Frontal cortex (tissue), 4 donors: Measurements from ENCODE around the gene COX5B. TPM values are rescaled to one million over a fixed set of nuclear protein-coding genes. Genes with fewer than 3 reads are reported as not detected.
A peak's percentile ranks its signal among the peaks of the same experiment; 100 is the strongest.

Experiments used
- DNase-seq, 2 donors: peaks; one replicate each; pipeline ENCODE4 v3.0.0; 2012; ENCODE audit warnings: low spot score in 2 of 2
- FAIRE-seq: peaks from 2 replicates; lab custom pipeline; 2012; peaks lifted over from hg19 to GRCh38; lab: Jason Lieb, UNC
- total RNA-seq: library from RNA; depleted of rRNA; stranded (reverse); fragments of >200 nt; gene quantifications from one replicate; pipeline ENCODE4 v1.2.3, GENCODE V29; 2014
- donor health status: control.
- donor health status: control.
- donor health status: control.

Gene COX5B
- total RNA-seq, 1 donor from 2014 or later = 351 TPM

DNA sequence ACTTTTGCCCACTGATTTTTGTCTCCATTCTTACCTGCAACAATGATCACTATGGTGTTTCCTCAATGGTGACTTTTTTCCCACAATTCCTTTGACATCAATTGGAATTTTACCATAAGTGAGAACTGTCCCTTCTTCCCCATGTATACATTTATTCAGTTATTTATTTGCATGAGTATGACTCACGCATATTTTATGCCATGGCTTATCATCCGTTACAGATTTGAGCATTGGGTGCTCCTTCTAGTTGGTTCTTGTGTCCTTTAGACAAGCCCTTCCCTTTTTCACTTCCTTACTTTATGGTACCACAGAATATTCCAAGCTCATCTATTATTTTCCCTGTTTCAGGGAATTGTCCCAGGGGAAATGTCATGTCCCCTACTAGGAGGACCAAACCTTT lies 7.6 kb downstream of the COX5B start:
- FAIRE-seq (no peak), DNase-seq (no peak)

DNA sequence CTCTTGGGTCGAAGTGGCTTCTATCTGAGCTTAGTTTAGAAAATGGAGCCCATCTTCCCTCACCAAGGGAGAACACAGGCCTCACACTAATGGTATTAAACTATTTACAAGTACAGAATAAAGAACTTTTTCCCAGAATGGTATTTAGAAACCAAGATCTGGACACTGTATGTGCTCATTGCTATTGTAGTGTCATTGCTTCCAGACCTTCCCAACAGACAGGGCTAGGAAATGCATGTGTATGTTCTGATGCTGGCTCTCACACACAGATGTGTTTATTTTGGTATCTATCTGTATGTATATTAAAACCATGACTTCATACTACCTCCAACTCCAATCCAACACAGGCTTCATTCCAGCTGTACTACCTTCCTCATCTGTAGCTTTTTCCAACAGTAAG lies 8.0 kb downstream of the COX5B start:
- DNase-seq = no peak
- FAIRE-seq = no peak

- DNase-seq = no peak
Measured at GRCh38 chr2:97654309-97654708, 8.4 kb downstream of the COX5B start.

GRCh38 chr2:97654791-97655190 lies 8.9 kb downstream of the COX5B start:
- FAIRE-seq = no peak

More at GRCh38 chr2:97654309-97654708, 8.4 kb downstream of the COX5B start:
- no peak for FAIRE-seq

DNA sequence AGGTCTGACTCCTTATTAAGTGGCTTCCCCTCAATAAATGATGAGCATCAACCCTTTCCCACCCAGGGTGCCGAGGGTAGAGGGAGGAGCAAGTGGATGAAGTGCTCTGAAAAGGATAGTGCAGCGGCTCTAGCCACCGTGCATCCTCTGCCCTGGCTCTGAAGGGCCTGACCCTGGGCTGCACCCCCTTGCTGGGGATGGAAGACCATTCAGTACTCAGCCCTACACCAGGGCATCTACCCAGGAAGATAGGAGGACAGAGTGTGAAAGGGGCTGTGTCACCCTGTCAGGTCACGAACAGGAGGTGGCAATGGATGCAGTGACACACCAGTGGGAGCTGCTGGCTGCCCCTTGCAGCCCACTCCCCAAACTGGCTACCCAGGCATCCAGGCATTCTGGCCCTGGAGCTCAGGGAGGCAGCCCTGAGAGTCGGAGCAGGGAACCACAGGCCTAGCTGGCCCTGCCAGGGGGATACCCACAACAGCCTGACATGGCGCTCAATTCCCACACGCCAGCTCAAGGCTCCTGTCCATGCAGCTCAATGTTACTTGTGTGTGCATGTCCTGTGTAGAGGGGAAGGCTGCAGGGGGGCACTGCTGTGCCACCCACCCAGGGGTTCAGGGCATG lies 10.4 kb downstream of the COX5B start:
- FAIRE-seq (no peak), DNase-seq (no peak)

More at GRCh38 chr2:97654791-97655190, 8.9 kb downstream of the COX5B start:
- DNase-seq = no peak

- no peak for FAIRE-seq
Measured at GRCh38 chr2:97656905-97657587, 11.2 kb downstream of the COX5B start.

DNA sequence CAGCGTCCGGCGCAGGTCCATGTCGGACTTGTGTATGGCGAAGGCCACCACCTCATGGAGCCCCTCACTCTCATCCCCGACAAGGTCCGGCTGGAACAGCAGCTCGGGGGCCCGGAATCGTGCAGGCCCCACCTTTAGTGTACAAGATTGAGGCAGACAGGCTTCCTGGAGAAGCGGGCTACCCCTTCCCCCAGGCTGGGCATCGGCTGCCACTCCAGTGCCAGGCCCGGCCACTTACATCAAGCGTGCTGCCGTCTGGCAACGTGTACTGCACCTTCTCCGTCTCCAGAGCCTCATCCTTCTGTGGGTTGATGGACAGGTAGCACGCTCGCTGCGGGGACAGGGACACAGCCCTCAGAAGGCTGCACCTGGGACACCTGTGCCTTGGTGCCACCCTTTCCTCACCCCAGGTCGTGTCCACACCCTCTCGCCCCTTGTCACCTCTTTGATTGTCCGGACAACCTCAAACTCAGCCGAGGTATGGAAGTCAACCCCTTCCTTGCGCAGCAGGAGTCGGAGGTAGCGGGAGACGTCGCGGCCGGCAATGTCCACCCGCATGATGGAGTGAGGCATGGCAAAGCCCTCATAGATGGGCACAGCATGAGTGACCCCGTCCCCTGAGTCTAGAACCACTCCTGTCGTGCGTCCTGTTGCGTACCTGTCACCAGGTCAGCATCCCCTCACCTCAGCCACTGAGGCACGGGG lies 12.3 kb downstream of the COX5B start:
- DNase-seq (no peak), FAIRE-seq (no peak)

More at GRCh38 chr2:97656905-97657587, 11.2 kb downstream of the COX5B start:
- no peak for DNase-seq

DNA sequence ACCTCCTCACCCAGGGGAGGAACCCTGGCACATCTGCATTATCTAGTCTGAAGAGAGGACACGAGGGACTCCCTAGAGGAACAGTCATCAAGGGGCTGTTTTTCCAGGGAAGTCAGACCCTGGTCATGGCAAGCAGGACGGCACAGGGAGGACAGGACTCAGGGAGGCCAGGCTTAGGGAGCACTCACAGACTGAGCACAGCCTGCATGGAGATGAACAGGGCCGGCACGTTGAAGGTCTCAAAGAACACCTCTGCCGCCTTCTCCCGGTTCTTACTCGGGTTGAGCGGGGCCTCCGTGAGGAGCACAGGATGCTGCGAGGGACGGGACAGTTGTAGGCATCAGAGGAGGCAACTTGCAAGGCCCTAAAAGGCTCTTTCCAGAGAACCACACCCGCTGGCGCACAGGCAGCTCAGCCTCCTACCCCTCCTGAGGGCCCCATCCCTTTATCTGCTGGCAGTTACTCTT lies 12.9 kb downstream of the COX5B start:
- no peak for FAIRE-seq
- no peak for DNase-seq

DNA sequence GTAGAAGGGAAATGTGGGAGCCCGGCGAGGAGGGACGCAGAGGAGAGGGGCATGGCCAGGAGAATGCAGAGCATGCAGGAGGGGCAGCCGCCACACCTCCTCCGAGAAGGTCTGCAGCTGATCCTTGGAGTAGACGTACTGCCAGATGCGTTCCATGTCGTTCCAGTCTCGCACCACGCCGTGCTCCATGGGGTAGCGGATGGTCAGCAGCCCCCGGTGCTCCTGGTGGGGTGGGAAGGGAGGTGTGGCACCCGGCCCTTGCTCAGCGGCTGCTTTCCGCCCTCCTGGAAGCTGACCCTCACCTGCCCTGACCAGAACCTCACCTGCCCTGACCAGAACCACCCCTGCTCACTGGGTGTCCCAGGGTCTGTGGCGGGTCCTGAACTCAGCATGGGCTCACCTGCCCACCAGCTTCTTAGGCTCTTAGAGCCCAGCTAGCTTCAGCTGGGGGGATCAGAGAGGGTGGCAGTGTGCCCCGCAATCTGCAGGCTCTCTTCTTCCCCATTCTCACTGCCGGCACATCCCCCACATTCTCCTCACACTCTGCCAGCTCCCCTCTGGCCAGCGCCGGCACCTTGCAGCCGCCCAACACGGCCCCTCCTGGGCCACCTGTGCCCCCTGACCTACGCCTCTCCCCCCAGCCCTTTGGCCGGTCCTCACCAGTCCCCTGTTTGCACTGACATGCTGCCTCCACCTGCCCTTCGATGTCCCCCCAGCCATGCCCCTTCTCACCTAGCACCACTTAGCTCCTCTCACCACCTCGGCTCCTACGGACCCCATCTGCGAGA lies 13.6 kb downstream of the COX5B start:
- DNase-seq = no peak
- no peak for FAIRE-seq

- FAIRE-seq (no peak), DNase-seq (no peak)
Measured at GRCh38 chr2:97660044-97660774, 14.3 kb downstream of the COX5B start.

DNA sequence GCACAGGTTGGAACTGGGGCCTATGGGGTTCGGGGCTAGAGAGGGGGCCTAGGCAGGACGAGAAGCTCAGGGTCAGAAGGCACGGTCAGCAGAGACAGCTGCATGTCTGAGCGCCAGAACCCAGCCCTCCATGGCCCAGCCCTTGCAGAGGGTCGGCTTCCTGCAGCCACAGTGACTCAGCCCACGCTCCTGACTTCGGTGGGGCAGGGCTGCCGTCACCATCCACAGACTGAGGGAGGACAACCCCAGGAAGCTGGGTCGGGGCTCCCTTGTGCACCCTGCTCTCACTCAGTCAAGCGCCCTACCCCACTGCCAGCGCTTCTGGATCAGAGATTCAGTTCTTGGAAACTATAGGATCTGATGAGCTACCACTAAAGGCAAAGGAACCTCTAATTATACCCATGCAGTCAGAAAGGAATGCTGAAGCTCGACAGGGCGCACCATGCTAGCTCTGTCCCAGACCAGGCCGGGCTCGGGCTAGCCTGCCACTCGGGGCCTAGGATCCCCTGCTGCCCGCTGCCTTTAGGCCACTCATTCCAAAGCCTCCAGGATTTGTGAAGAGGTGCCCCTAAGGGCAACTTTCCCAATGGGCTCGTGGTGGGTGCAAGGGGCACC lies 15.0 kb downstream of the COX5B start:
- FAIRE-seq = no peak

DNA sequence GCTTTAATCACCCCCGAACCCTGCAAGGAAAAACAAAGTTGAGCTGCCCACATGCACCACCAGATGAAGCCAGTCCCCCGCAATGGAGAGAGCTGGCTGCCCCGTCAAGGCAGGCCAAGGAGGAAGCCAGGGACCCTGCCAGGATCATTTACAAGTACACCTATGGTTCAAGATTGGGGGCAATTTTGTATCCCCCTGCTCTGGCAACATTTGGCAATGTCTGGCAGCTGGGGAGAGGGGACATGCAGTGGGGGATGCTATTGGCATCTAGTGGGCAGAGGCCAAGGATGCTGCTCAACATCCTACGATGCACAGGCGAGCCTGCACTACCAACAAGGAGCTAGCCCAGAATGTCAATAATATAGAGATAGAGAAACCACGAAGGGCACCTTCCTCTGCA lies 16.1 kb downstream of the COX5B start:
- no peak for DNase-seq
- no peak for FAIRE-seq

More for the DNA sequence above, 15.0 kb downstream of the COX5B start:
- DNase-seq = no peak

DNA sequence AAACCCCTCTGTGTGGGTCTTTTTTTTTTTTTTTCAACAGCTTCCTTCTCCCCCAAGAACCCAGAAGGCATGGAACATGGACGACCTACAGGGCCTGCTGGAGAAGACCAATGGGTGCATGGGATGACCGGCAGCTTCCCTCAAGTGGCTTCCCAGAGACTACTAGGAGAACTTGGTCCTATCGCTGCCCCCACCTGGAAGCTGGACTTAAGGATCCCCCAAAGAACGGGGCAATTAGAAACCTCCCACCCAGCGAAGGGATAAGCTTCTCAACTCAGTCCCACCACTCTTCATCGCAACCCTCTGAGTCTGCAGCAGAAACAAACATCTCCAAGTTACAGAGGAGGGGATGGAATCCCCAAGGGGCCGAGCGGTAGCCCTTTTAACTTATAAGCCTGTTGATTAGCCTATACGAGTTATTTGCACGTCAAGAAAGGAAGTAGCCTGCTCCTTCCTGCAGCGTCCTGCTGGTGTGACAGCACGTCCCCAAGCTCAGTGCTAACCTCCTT lies 16.6 kb downstream of the COX5B start:
- FAIRE-seq (no peak), DNase-seq (no peak)

GRCh38 chr2:97662895-97663625 lies 17.2 kb downstream of the COX5B start:
- DNase-seq (peak; percentile 67 to 68), FAIRE-seq (no peak)

- FAIRE-seq = no peak
- no peak for DNase-seq
Measured at GRCh38 chr2:97663626-97663961, 17.7 kb downstream of the COX5B start.

DNA sequence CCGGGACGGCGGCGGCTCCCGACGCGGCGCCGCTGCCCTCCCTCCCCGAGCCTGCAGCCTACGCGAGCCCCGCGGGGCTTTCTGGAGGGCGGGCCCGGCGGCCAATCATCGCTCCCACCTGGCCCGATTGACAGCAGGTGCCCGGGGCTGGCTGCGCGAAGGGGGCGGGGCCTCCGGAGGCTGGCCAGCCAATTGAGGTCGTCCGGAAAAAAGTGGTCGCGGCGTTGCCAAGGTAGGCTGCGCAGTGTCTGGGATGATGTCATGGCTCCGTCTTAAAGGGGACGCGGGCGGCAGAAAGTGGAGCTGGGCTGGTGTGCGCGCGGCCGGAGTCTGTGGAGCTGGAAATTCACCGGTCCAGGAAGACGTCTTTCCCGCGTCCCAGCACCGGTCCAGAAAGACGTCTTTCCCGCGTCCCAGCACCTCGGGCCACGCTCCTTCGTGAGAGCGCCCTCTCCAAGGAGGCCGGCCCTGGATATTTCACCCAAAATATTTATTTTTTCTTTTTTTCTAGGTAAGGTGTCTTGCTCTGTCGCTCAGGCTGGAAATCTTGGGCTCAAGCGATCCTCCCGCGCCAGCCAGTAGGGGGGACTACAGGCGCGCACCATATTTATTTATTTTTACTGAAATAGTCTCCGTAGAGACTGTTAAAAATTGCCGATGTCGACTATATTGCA lies 18.2 kb downstream of the COX5B start, which contains the start of gene ACTR1B:
ACTR1B (minus strand) TSS at position 83 of the 674 bp plus-strand sequence. CDS start 154 bp downstream, outside the sequence.
- no peak for FAIRE-seq
- DNase-seq = peak; percentile 96 to 97

DNA sequence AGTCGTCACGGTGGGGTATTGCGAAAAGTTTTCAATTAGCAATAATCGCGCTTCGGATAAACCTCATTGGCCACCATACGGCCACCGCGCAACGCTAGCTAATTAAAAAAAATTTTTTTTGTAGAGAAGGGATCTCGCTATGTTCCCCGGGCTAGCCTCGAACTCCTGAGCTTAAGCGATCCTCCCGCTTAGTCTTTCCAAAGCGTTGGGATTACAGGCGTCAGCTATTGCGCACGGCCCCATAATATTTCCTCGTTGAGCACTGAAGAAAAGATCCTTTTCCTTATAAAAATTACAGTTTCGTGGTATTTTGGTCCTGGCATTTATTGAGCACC lies 18.7 kb downstream of the COX5B start:
- no peak for FAIRE-seq
- DNase-seq = no peak

- no peak for FAIRE-seq
Measured at GRCh38 chr2:97669448-97669847, 23.6 kb downstream of the COX5B start, which contains the start of gene C2orf92. TSS of gene C2orf92 (plus strand) at chr2:97669713. CDS start at chr2:97669789, 76 bp downstream.

More at GRCh38 chr2:97669448-97669847, 23.6 kb downstream of the COX5B start, which contains the start of gene C2orf92:
- DNase-seq = no peak
